GM20000 (cell line): ENCODE measurements around the gene COA1.
A peak's percentile ranks its signal among the peaks of the same experiment; 100 is the strongest.
"Not testable (repeated sequence)": the region's sequence is repeated elsewhere in the genome, so short reads cannot be mapped to it uniquely, and the experiment has no call there.

Source experiments
- DNase-seq: peaks from one replicate; pipeline ENCODE4 v3.0.0; 2012; ENCODE audit warnings: low spot score
- TF ChIP-seq, protein P1 (sequence below): IDR thresholded peaks from 2 replicates; pipeline ENCODE4 v1.5.1; 2012; ENCODE audit warnings: mild to moderate bottlenecking, control low read depth; ENCODE audit errors: extremely low read depth, missing control alignments

COA1 gene

DNA sequence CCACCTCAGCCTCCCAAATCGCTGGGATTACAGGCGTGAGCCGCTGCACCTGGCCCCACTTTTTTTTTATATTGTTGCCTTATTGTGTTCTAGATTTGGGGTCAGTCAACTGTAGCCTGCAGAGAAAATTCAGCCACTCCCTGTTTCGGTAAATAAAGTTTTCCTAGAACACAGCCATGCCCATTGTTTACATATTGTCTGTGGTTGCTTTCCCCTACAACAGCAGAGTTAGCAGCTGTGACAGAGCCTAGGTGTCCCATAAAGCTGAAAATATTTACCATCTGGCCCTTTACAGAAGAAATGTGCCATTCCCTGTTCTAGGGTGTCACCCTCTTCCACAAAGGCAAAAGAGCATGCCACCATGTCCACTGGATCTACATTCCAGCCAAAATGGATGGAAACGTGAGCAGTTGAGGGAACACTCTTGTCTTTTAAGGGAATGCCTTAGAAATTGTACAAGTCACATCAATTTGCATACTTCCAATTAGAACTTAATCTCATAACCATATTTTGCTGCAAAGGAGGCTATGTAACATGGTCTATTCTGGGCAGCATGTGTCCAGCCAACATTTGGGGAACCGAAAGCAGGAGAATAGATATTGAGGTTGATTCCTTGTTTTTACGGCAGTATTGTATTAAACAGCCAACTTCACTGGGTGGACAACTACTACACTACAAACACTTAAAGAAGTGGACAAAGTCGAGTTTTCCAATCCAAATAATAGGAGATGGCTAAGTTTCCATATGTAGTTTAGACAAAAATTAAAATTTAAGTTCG, 18.2 kb upstream of the COA1 start:
- DNase-seq, result no peak
- TF ChIP-seq, protein P1, sequence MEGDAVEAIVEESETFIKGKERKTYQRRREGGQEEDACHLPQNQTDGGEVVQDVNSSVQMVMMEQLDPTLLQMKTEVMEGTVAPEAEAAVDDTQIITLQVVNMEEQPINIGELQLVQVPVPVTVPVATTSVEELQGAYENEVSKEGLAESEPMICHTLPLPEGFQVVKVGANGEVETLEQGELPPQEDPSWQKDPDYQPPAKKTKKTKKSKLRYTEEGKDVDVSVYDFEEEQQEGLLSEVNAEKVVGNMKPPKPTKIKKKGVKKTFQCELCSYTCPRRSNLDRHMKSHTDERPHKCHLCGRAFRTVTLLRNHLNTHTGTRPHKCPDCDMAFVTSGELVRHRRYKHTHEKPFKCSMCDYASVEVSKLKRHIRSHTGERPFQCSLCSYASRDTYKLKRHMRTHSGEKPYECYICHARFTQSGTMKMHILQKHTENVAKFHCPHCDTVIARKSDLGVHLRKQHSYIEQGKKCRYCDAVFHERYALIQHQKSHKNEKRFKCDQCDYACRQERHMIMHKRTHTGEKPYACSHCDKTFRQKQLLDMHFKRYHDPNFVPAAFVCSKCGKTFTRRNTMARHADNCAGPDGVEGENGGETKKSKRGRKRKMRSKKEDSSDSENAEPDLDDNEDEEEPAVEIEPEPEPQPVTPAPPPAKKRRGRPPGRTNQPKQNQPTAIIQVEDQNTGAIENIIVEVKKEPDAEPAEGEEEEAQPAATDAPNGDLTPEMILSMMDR, result no peak

DNA sequence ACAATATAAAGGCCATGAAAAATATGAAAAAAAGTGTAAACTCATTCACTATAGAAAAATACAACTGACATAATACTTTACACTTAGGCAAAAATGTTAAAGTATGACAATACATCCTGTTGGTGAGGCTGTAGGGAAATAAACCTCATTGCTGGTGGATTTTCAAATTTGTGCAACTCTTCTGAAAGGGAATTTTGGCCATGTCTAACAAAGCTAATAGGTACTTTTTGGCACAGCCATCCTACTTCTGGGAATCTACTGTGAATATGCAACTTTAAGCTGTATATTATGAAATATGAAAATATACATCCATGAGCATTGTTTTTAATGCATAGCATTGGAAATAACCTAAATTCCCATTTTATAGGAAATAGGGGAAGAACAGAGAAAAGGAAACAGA, 13.4 kb upstream of the COA1 start:
- TF ChIP-seq, protein P1, result no peak
- DNase-seq, result no peak

DNA sequence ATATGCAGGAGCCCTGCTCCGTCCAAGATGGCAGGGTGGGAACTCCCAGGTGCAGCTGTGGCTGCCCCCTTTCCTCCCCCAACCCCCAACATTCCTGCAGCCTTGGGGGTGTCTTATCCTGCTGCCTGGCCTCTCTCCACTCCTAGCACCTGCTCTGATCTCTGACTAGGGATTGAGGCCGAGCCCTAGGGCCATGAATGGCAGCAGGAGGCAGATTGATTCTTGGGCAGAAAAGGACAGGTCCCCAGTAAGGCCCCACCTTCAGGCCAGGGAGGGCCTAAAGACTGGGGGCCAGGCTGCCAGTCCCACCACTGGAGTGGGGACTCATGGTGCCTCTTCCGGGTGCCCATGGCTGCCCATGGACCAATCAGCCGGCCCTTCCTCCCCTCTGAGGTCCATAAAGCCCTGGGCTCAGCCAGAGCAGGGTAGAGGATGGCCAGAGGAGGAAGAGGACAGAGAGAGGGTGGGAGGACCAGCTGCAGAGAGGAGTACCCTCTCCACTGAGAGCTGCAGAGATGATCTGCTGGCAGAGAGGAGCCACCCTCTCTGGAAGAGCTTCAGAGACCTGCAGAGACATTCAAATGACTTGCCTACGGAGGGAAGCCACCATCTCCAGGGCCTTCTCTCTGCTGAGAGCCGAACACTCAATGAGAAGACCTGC, 8.3 kb upstream of the COA1 start:
- TF ChIP-seq, protein P1, result no peak
- no peak for DNase-seq

DNA sequence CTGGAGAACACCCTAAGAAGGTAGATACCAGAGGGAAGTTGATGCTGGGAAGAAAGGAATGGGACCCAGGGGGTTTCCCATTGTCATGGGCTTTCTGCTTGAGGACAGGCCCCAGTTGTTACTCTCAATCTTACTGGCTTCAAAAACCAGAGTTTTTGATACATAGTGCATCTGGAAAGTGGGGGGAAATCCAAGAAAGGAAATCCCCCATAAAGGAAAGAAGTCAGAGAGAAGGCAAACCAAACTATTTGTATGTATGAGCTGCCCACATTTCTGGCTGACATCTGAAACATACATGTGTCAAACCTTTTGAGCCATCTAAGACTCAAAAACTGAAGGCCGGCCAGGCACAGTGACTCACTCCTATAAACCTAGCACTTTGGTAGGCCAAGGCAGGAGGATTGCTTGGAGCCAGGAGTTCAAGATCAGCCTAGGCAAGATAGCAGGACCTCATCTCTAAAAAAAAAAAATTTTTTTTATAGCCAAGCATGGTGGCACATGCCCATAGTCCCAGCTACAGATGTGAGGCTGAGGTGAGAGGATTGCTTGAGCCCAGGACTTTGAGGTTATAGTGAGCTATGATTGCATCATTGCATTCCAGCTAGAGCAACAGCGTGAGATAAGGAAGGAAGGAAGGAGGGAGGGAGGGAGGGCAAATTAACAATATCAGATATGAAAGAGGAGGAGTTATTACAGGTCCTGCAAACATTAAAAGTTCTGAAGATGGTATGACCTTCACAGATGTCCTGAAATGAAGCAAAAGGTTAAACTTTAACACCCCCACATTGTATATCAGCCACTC, 6.7 kb upstream of the COA1 start:
- DNase-seq, result peak; percentile 47
- TF ChIP-seq, protein P1, result no peak

DNA sequence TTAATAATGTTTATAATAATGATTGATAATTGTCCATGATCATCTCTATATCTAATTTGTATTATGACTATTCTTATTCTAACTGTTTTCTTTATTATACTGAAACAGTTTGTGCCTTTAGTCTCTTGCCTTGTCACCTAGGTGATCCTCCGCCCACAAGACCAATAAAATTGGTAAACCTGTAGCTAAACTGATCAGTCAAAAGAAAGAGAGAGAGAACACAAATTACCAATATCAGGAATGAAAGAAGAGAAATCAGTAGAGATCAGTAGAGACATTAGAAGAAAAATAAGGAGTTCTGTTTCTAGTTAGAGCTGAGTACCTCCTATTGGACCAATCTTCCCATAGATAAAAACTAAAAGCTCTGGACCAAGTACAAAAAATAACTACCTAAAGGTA, 6.1 kb upstream of the COA1 start:
- TF ChIP-seq, protein P1, result no peak
- DNase-seq, result no peak

DNA sequence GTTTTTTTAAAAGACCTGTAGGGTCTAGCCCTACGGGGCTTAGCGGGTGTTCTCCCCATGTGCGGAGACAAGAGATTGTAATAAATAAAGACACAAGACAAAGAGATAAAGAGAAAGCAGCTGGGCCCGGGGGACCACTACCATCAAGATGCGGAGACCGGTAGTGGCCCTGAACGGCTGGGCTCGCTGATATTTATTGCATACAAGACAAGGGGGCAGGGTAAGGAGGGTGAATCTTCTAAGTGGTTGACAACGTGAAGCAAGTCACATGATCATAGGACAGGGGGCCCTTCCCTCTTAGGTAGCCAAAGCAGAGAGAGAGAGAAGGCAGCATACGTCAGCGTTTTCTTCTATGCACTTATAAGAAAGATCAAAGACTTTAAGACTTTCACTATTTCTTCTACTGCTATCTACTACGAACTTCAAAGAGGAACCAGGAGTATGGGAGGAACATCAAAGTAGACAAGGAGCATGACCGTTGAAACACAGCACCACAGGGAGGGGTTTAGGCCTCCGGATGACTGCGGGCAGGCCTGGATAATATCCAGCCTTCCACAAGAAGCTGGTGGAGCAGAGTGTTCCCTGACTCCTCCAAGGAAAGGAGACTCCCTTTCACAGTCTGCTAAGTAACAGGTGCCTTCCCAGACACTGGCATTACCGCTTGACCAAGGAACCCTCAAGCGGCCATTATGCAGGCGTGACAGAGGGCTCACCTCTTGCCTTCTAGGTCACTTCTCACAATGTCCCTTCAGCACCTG, 5.4 kb upstream of the COA1 start:
- not testable (repeated sequence) for DNase-seq

DNA sequence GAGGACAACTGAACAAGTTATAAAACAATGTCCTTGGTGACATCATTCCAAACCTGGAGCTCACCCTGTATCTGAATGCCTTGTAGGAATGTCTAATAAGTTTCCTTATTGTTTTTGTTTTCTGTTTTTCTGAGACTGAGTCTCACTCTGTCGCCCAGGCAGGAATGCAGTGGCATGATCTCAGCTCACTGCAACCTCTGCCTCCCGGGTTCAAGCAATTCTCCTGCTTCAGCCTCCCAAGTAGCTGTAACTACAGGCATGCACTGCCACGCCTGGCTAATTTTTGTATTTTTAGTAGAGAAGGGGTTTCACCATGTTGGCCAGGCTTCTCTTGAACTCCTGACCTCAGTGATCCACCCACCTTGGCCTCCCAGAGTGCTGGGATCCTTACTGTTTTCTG, 2.2 kb upstream of the COA1 start:
- DNase-seq, result not testable (repeated sequence)

DNA sequence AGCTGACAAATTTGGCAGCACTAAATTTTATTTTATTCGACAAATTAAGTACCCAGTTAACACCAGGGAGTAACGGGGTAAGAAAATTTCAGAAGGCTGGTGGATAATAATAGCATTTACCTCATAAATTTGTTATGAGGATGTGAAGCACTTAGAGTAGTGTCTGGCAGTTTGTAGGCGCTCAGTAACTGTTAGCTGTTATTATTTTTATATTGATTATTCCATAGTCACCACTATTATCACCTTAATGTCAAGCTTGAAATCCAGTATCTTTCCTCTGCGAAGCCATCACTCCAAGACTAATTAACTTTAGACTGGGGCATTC, 563 bp upstream of the COA1 start:
- DNase-seq, result no peak
- TF ChIP-seq, protein P1, result no peak
